ENCODE results near the gene GART. TPM values are rescaled to one million over a fixed set of nuclear protein-coding genes. Genes with fewer than 3 reads are reported as not detected.

GART gene
- total and polyA plus RNA-seq, 10 of the 15 experiments (the other 5 are each of a cell fraction or from before 2014, with no cell fraction given): 44.7 to 178 (median 106) TPM

DNA sequence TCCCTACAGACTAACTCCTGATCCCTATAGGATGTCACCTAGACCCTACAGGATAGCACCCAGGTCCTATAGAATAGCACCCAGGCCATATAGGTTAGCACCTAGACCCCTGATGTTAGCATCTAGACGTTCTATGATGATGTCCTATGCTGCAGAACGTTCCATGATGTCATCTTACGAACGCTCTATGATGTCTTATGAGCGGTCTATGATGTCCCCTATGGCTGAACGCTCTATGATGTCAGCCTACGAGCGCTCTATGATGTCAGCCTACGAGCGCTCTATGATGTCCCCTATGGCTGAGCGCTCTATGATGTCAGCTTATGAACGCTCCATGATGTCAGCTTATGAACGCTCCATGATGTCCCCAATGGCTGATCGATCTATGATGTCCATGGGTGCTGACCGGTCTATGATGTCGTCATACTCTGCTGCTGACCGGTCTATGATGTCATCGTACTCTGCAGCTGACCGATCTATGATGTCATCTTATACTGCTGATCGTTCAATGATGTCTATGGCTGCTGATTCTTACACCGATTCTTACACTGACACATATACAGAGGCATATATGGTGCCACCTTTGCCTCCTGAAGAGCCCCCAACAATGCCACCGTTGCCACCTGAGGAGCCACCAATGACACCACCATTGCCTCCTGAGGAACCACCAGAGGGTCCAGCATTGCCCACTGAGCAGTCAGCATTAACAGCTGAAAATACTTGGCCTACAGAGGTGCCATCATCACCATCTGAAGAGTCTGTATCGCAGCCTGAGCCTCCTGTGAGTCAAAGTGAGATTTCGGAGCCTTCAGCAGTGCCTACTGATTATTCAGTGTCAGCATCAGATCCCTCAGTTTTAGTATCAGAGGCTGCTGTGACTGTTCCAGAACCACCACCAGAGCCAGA lies 10.4 kb upstream of the GART start:
- ChIA-PET RAD21 (ENCODE audit: unreplicated experiment) (no interaction called here), CTCF (interaction anchor here (1.4 kb wide), 1 partner anchor 53 kb away, joined by 4 read pairs; no protein-coding TSS in a partner anchor), POLR2A (interaction anchor here (0.6 kb wide), 1 partner anchor 85 kb away, joined by 6 read pairs; no protein-coding TSS in a partner anchor), SMC1A (ENCODE audit: uncharacterized antibody, unreplicated experiment) (interaction anchor here (1.0 kb wide), 1 partner anchor 21 kb away, joined by 6 read pairs; no protein-coding TSS in a partner anchor)
- 94% methylated on average over 24 of the region's 24 CpGs for WGBS (ENCODE audit: insufficient coverage, insufficient replicate concordance, low lambda C conversion rate, missing lambda C conversion rate)
- no peaks in the 10 kb centered on the region for H3K4me1 ChIP-seq (ENCODE audit: control insufficient read depth, insufficient read depth, low read length)
- H3K27me3 ChIP-seq (replicated peaks in 1 of 2; ENCODE audit: control insufficient read depth in 2 of 2, insufficient read depth in 2 of 2, low read length in 1 of 2): no peaks in the 10 kb centered on the region
- no peak overlapping the region for H3K4me2 ChIP-seq (ENCODE audit: control insufficient read depth, insufficient read depth)
- H3K4me3 ChIP-seq: no peak overlapping the region
- peaks cover 2% of the 10 kb centered on the region for H4K20me1 ChIP-seq (ENCODE audit: control insufficient read depth, insufficient read depth)
- no peak for DNase-seq (ENCODE audit: low read depth, low spot score)
- no peak overlapping the region for H2AFZ ChIP-seq (ENCODE audit: control insufficient read depth, low read depth, low read length)
- H3K9me3 ChIP-seq (replicated peaks; ENCODE audit: control insufficient read depth, insufficient read depth, low read length): peaks cover 21% of the 10 kb centered on the region; the same call in 2 of the 3 replicates
- no peak overlapping the region for H3K9ac ChIP-seq (ENCODE audit: control insufficient read depth, insufficient read depth, low read length)
- intact Hi-C loops (cut with micrococcal nuclease; ENCODE audit: unreplicated experiment): no loop called here
- H3K36me3 ChIP-seq (ENCODE audit: control insufficient read depth in 2 of 2, insufficient read depth in 2 of 2, low read length in 1 of 2): peaks cover 43 to 62% of the 10 kb centered on the region in 2 experiments
- peaks cover 89% of the 10 kb centered on the region for H3K79me2 ChIP-seq (ENCODE audit: control insufficient read depth, insufficient read depth, low read length)
- no peak for FAIRE-seq
- no peak for ATAC-seq
- in situ Hi-C loops (cut with MboI): no loop called here
- BruUV-seq (replicated peaks): no TSS peak
- H3K27ac ChIP-seq (ENCODE audit: control insufficient read depth, insufficient read depth): no peak overlapping the region
- TF ChIP-seq SUZ12 (IDR thresholded peaks at IDR 0.05; ENCODE audit: unreplicated experiment): no peak
- no peak for TF ChIP-seq NR2C1 (IDR thresholded peaks at IDR 0.05)
- no peak for TF ChIP-seq EP300 (IDR thresholded peaks at IDR 0.05; ENCODE audit: borderline replicate concordance in 1 of 2, control insufficient read depth in 1 of 2, low read depth in 2 of 2, low read length in 2 of 2)
- TF ChIP-seq, protein P1, sequence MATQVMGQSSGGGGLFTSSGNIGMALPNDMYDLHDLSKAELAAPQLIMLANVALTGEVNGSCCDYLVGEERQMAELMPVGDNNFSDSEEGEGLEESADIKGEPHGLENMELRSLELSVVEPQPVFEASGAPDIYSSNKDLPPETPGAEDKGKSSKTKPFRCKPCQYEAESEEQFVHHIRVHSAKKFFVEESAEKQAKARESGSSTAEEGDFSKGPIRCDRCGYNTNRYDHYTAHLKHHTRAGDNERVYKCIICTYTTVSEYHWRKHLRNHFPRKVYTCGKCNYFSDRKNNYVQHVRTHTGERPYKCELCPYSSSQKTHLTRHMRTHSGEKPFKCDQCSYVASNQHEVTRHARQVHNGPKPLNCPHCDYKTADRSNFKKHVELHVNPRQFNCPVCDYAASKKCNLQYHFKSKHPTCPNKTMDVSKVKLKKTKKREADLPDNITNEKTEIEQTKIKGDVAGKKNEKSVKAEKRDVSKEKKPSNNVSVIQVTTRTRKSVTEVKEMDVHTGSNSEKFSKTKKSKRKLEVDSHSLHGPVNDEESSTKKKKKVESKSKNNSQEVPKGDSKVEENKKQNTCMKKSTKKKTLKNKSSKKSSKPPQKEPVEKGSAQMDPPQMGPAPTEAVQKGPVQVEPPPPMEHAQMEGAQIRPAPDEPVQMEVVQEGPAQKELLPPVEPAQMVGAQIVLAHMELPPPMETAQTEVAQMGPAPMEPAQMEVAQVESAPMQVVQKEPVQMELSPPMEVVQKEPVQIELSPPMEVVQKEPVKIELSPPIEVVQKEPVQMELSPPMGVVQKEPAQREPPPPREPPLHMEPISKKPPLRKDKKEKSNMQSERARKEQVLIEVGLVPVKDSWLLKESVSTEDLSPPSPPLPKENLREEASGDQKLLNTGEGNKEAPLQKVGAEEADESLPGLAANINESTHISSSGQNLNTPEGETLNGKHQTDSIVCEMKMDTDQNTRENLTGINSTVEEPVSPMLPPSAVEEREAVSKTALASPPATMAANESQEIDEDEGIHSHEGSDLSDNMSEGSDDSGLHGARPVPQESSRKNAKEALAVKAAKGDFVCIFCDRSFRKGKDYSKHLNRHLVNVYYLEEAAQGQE (IDR thresholded peaks at IDR 0.05; ENCODE audit: low read depth, low read length): no peak
- TF ChIP-seq, protein P2, sequence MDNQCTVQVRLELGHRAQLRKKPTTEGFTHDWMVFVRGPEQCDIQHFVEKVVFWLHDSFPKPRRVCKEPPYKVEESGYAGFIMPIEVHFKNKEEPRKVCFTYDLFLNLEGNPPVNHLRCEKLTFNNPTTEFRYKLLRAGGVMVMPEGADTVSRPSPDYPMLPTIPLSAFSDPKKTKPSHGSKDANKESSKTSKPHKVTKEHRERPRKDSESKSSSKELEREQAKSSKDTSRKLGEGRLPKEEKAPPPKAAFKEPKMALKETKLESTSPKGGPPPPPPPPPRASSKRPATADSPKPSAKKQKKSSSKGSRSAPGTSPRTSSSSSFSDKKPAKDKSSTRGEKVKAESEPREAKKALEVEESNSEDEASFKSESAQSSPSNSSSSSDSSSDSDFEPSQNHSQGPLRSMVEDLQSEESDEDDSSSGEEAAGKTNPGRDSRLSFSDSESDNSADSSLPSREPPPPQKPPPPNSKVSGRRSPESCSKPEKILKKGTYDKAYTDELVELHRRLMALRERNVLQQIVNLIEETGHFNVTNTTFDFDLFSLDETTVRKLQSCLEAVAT (IDR thresholded peaks at IDR 0.05): 0 out of 2 replicates have a peak, but pooled peaks have one; percentile 42
- no peak for TF ChIP-seq NR2C2 (IDR thresholded peaks at IDR 0.05; ENCODE audit: borderline replicate concordance, control insufficient read depth, insufficient read length, low read depth)
- TF ChIP-seq, protein P3, sequence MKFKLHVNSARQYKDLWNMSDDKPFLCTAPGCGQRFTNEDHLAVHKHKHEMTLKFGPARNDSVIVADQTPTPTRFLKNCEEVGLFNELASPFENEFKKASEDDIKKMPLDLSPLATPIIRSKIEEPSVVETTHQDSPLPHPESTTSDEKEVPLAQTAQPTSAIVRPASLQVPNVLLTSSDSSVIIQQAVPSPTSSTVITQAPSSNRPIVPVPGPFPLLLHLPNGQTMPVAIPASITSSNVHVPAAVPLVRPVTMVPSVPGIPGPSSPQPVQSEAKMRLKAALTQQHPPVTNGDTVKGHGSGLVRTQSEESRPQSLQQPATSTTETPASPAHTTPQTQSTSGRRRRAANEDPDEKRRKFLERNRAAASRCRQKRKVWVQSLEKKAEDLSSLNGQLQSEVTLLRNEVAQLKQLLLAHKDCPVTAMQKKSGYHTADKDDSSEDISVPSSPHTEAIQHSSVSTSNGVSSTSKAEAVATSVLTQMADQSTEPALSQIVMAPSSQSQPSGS (IDR thresholded peaks at IDR 0.05; ENCODE audit: low read length): no peak
- TF ChIP-seq CREB1 (IDR thresholded peaks at IDR 0.05; ENCODE audit: low read depth): peak; percentile 81
- TF ChIP-seq POLR2AphosphoS5 (IDR thresholded peaks at IDR 0.05; ENCODE audit: low read length): peak; percentile 81
- peak; percentile 61; the same call in 1 of the 2 replicates for TF ChIP-seq CREM (IDR thresholded peaks at IDR 0.05; ENCODE audit: low read depth)
- no peak for TF ChIP-seq MYC (IDR thresholded peaks at IDR 0.05; ENCODE audit: insufficient read depth, insufficient read length, insufficient replicate concordance, low read length, severe bottlenecking)
- TF ChIP-seq ETV6 (conservative IDR thresholded peaks at IDR 0.05 in 1 of 2, IDR thresholded peaks at IDR 0.05 in 1 of 2; ENCODE audit: borderline replicate concordance in 1 of 2, low read depth in 1 of 2): no peak
- no peak for TF ChIP-seq ZNF384 (IDR thresholded peaks at IDR 0.05; ENCODE audit: borderline replicate concordance, low read depth, low read length)
- TF ChIP-seq ATF7 (IDR thresholded peaks at IDR 0.05; ENCODE audit: low read depth): peak; percentile 92

Measured in GM12878 (cell line).